Measurements from ENCODE around the gene GYPB.
"Not testable (repeated sequence)": the region's sequence is repeated elsewhere in the genome, so short reads cannot be mapped to it uniquely, and the experiment has no call there.

DNA sequence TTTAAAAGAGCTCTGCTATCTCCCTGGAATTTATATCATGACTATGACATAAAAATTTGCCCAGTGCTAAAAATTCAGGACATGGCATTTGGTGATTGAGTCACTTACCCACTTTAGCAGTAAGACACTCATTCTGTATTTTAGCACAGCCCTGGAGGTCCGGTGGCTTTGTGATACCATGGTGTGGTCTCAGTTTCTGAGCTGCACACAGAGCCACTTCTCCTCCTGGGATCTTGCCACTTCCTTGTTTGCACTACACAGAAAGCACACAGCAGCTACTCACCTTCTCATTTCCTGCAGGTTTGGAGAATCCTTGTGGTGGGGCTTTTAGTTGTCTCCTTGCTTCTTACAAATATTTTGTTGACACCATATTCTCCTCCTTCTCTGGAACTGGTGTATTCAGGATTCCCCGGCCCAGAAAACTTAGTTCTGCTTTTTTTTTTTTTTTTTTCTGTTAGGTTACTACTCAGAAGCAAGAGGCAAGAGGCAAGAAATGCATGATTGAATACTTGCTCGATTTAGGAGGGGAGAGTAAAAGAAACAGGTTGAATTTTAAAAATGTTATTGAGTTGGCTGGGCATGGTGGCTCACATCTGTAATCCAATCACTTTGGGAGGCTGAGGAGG, 41.2 kb upstream of the GYPB start:
- TF ChIP-seq POLR2A, SPI1, POLR2AphosphoS5 (IDR thresholded peaks at IDR 0.05; ENCODE audit: low read depth, low read length): not testable (repeated sequence)
